HepG2 (cell line): ENCODE data around the gene B9D2. TPM values are rescaled to one million over a fixed set of nuclear protein-coding genes. Genes with fewer than 3 reads are reported as not detected.

Experiments used
- AHDC1 ChIP-seq: sonication (generic); formaldehyde crosslinking; IDR thresholded peaks from 2 replicates; pipeline ENCODE4 v1.5.1; 2020; ENCODE audit warnings: mild to moderate bottlenecking, missing genetic modification reagents, borderline replicate concordance
- ATF1 ChIP-seq: IDR thresholded peaks from 2 replicates; pipeline ENCODE4 v1.6.1; 2016; ENCODE audit warnings: mild to moderate bottlenecking, control low read depth
- CBX2 ChIP-seq, 2 experiments: fragments of 200-600 bp in 1 of 2; sonication (generic); formaldehyde crosslinking in 1 of 2; IDR thresholded peaks; 2 replicates each; pipeline versions ENCODE4 v1.7.0 to v1.8.1; 2018 to 2022; ENCODE audit warnings: low read depth in 2 of 2, low read length in 1 of 2, mild to moderate bottlenecking in 1 of 2, missing genetic modification reagents in 1 of 2
- DR1 ChIP-seq: sonication (generic); formaldehyde crosslinking; IDR thresholded peaks from 2 replicates; pipeline ENCODE4 v1.8.0; 2021; ENCODE audit warnings: mild to moderate bottlenecking, missing genetic modification reagents, inconsistent platforms
- FOXK2 ChIP-seq: fragments of 450-650 bp; IDR thresholded peaks from 2 replicates; pipeline ENCODE4 v1.6.1; 2016
- GFI1 ChIP-seq: sonication (generic); formaldehyde crosslinking; IDR thresholded peaks from 2 replicates; pipeline ENCODE4 v1.5.0; 2020; ENCODE audit warnings: missing genetic modification reagents, mild to moderate bottlenecking, borderline replicate concordance
- HIVEP1 ChIP-seq: sonication (generic); formaldehyde crosslinking; IDR thresholded peaks from 2 replicates; pipeline ENCODE4 v1.4.0; 2020; ENCODE audit warnings: mild to moderate bottlenecking, missing genetic modification reagents
- MED1 ChIP-seq: sonication (generic); formaldehyde crosslinking; IDR thresholded peaks from 2 replicates; pipeline ENCODE4 v1.4.0; 2020; ENCODE audit warnings: missing genetic modification reagents
- MEIS1 ChIP-seq: sonication (generic); formaldehyde crosslinking; IDR thresholded peaks from 2 replicates; pipeline ENCODE4 v1.9.0; 2021; ENCODE audit warnings: mild to moderate bottlenecking, missing genetic modification reagents, moderate library complexity, borderline replicate concordance
- NFE2 ChIP-seq: sonication (generic); formaldehyde crosslinking; IDR thresholded peaks from 2 replicates; pipeline ENCODE4 v1.4.0; 2020; ENCODE audit warnings: missing genetic modification reagents
- PITX1 ChIP-seq: sonication (generic); formaldehyde crosslinking; IDR thresholded peaks from 2 replicates; pipeline ENCODE4 v1.5.1; 2020; ENCODE audit warnings: mild to moderate bottlenecking, missing genetic modification reagents
- RCOR2 ChIP-seq: IDR thresholded peaks from 2 replicates; pipeline ENCODE4 v1.6.1; 2016; ENCODE audit warnings: missing biosample characterization, missing genetic modification reagents
- REL ChIP-seq: sonication (generic); formaldehyde crosslinking; conservative IDR thresholded peaks from 2 replicates; pipeline ENCODE4 v1.8.0; 2022; ENCODE audit warnings: mild to moderate bottlenecking, missing genetic modification reagents, moderate library complexity
- SNRNP70 ChIP-seq: fragments of 200-400 bp; formaldehyde crosslinking; IDR thresholded peaks from 2 replicates; pipeline ENCODE4 v1.6.1; 2017; ENCODE audit warnings: mild to moderate bottlenecking, low read depth, low read length, moderate library complexity
- SP1 ChIP-seq, 2 experiments: fragments of 450-650 bp in 1 of 2; sonication (generic) in 1 of 2; formaldehyde crosslinking in 1 of 2; IDR thresholded peaks; 2 replicates each; pipeline versions ENCODE4 v1.4.0 to v1.6.1; 2016 to 2020; ENCODE audit warnings: missing genetic modification reagents in 1 of 2
- SRSF4 ChIP-seq: fragments of 200-400 bp; formaldehyde crosslinking; IDR thresholded peaks from one replicate; pipeline ENCODE4 v1.6.1; 2018; ENCODE audit warnings: mild to moderate bottlenecking, low read depth, low read length, moderate library complexity; ENCODE audit not compliant: poor library complexity, severe bottlenecking
- TEF ChIP-seq: sonication (generic); formaldehyde crosslinking; IDR thresholded peaks from 2 replicates; pipeline ENCODE4 v1.5.0; 2020; ENCODE audit warnings: missing genetic modification reagents
- ZIK1 ChIP-seq: sonication (generic); formaldehyde crosslinking; IDR thresholded peaks from 2 replicates; pipeline ENCODE4 v1.5.0; 2020; ENCODE audit warnings: mild to moderate bottlenecking, low read depth, missing genetic modification reagents, borderline replicate concordance
- ZNF282 ChIP-seq: fragments of 450-650 bp; IDR thresholded peaks from 2 replicates; pipeline ENCODE4 v1.6.1; 2018; ENCODE audit not compliant: partially characterized antibody
- ZNF432 ChIP-seq: sonication (generic); formaldehyde crosslinking; IDR thresholded peaks from 2 replicates; pipeline ENCODE4 v1.5.0; 2020; ENCODE audit warnings: missing genetic modification reagents, mild to moderate bottlenecking, borderline replicate concordance
- ZNF552 ChIP-seq: sonication (generic); formaldehyde crosslinking; IDR thresholded peaks from 2 replicates; pipeline ENCODE4 v1.9.0; 2022; ENCODE audit warnings: missing genetic modification reagents, mild to moderate bottlenecking, borderline replicate concordance
- ZNF678 ChIP-seq: sonication (generic); formaldehyde crosslinking; IDR thresholded peaks from 2 replicates; pipeline ENCODE4 v1.4.0; 2020; ENCODE audit warnings: mild to moderate bottlenecking, missing genetic modification reagents
- ZNF879 ChIP-seq: sonication (generic); formaldehyde crosslinking; IDR thresholded peaks from 2 replicates; pipeline ENCODE4 v1.8.1; 2023; ENCODE audit warnings: missing genetic modification reagents
- ZZZ3 ChIP-seq: sonication (generic); formaldehyde crosslinking; IDR thresholded peaks from 2 replicates; pipeline ENCODE4 v1.4.0; 2020; ENCODE audit warnings: missing genetic modification reagents, mild to moderate bottlenecking, borderline replicate concordance
- polyA plus RNA-seq, 8 experiments: library from polyadenylated mRNA; depleted of rRNA in 3 of 8; stranded (reverse) in 7 of 8; unstranded in 1 of 8; fragments of >200 nt; fragmentation: Illumina TruSeq in 4 of 8; extraction: Trizol in 4 of 8; gene quantifications; 2 replicates each; pipeline versions ENCODE4 v1.2.1 to v1.2.3, GENCODE V29; 2011 to 2016; ENCODE audit warnings: low read depth in 4 of 8, missing spikeins in 1 of 8, mixed read lengths in 1 of 8; ENCODE audit not compliant: insufficient read depth in 1 of 8
- total RNA-seq, 5 experiments: library from RNA; depleted of rRNA; stranded (reverse); fragments of >200 nt; fragmentation: Illumina TruSeq; extraction: Trizol; gene quantifications; 2 replicates each; pipeline ENCODE4 v1.2.3, GENCODE V29; 2016; ENCODE audit warnings: low read depth in 1 of 5

Gene B9D2
- total and polyA plus RNA-seq, 2 of the 13 experiments (the other 11 are each of a cell fraction or from before 2014, with no cell fraction given) = 3.1 to 4.4 TPM

GRCh38 chr19:41352609-41353465, 11.1 kb downstream of the B9D2 start (continued):
- TF ChIP-seq ZNF432 (CRISPR knock-in tag) (no peak), SNRNP70 (no peak), TEF (CRISPR knock-in tag) (0 out of 2 replicates have a peak, but pooled peaks have one; percentile 53), ZNF678 (CRISPR knock-in tag) (no peak), MED1 (CRISPR knock-in tag) (no peak; the same call in 1 of the 2 replicates), DR1 (CRISPR knock-in tag) (0 out of 2 replicates have a peak, but pooled peaks have one; percentile 25), ATF1 (CRISPR knock-in tag) (no peak), PITX1 (CRISPR knock-in tag) (peak; percentile 51; the same call in 1 of the 2 replicates), RCOR2 (CRISPR knock-in tag) (no peak), ZZZ3 (CRISPR knock-in tag) (no peak), SRSF4 (no peak), REL (CRISPR knock-in tag) (0 out of 2 replicates have a peak, but pooled peaks have one; percentile 87), NFE2 (CRISPR knock-in tag) (no peak), FOXK2 (no peak), ZNF282 (no peak), GFI1 (no peak), SP1 (IDR thresholded peaks at IDR 0.05) (no peak), SP1 (CRISPR knock-in tag; IDR thresholded peaks at IDR 0.05) (no peak), CBX2 (IDR thresholded peaks at IDR 0.05; ENCODE audit: low read depth, low read length) (no peak), CBX2 (CRISPR knock-in tag; IDR thresholded peaks at IDR 0.05; ENCODE audit: low read depth) (no peak), ZNF552 (CRISPR knock-in tag) (0 out of 2 replicates have a peak, but pooled peaks have one; percentile 43), ZNF879 (0 out of 2 replicates have a peak, but pooled peaks have one; percentile 43), AHDC1 (no peak), HIVEP1 (CRISPR knock-in tag) (no peak), MEIS1 (no peak), ZIK1 (no peak)
